Retinal pigment epithelial cell (primary cell): ENCODE data around the gene PAX3.
A peak's percentile ranks its signal among the peaks of the same experiment; 100 is the strongest.

Experiments used
- DNase-seq: peaks from one replicate; pipeline ENCODE4 v3.0.0-alpha.2; 2010; ENCODE audit warnings: low read depth
- H3K4me3 ChIP-seq: 2 replicates; pipeline ENCODE4 v1.5.1; 2011; ENCODE audit warnings: mild to moderate bottlenecking, low read length, control low read depth, moderate library complexity
- TF ChIP-seq, protein P1 (sequence below): conservative IDR thresholded peaks from 2 replicates; pipeline ENCODE4 v1.5.1; 2011; ENCODE audit warnings: low read depth, low read length, control low read depth, inconsistent platforms

PAX3 gene

GRCh38 chr2:222309766-222310165 is 11.0 kb upstream of the PAX3 start:
- H3K4me3 ChIP-seq = no peak overlapping the region
- TF ChIP-seq, protein P1, sequence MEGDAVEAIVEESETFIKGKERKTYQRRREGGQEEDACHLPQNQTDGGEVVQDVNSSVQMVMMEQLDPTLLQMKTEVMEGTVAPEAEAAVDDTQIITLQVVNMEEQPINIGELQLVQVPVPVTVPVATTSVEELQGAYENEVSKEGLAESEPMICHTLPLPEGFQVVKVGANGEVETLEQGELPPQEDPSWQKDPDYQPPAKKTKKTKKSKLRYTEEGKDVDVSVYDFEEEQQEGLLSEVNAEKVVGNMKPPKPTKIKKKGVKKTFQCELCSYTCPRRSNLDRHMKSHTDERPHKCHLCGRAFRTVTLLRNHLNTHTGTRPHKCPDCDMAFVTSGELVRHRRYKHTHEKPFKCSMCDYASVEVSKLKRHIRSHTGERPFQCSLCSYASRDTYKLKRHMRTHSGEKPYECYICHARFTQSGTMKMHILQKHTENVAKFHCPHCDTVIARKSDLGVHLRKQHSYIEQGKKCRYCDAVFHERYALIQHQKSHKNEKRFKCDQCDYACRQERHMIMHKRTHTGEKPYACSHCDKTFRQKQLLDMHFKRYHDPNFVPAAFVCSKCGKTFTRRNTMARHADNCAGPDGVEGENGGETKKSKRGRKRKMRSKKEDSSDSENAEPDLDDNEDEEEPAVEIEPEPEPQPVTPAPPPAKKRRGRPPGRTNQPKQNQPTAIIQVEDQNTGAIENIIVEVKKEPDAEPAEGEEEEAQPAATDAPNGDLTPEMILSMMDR = no peak
- no peak for DNase-seq

DNA sequence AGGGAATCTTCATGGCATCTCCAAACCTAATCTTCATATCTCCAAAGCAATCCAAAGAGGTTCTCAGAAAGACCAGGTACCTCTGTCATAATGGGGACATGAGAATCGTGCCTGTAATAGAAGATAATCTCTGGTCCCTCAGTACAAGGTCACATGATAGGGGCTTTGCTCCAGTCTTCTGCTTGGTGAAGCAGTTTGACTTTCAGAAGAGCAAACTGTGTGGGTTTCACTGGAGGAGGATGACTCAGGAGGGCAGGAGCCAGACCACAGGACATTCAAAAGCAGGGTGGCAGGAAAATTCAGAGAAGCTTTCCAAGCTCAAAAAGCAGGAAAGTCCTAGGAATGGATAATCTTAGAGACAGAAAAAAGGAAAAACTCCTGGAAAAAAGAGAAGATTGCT is 10.6 kb upstream of the PAX3 start:
- TF ChIP-seq, protein P1 = no peak
- DNase-seq = no peak
- H3K4me3 ChIP-seq = no peak overlapping the region

DNA sequence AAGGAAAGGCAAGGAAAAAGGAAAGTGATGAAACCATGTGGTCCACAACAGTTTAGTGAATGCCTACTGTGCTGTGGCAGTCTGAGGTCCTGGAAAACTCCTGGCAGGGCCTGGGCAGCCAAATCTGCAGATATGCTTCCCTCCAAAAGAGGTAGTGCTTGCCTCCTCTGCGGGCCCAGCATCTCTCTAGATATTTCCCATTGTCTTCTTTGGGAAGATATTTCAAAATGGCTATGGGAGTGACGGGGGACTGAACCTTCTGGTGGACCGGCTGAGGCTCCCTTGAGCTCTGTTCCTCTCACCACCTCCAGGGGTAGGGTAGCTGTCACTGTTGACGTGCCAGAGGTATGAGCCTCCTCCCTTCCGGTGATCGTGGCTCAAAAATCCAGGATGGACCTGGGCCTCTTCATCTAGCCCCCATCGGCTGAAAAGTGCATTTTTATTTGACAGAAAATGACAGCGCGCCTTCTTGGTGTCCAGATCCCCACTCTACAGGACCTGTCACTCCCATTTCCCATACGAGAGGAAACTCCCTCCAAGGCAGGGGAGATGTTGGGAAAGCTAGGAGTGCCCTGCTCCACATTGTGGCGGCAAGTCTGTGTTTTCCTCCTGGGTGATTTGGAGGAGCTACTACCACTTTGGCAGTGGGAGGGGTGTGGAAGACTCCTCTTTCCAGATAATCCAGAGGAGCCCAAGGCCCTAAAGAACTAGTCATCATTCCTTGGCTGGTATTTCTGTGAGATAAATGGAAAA is 9.4 kb upstream of the PAX3 start:
- TF ChIP-seq, protein P1 = no peak
- DNase-seq = no peak
- H3K4me3 ChIP-seq = no peak overlapping the region

GRCh38 chr2:222307143-222307756 is 8.5 kb upstream of the PAX3 start:
- no peak overlapping the region for H3K4me3 ChIP-seq
- TF ChIP-seq, protein P1 = no peak
- DNase-seq = no peak

DNA sequence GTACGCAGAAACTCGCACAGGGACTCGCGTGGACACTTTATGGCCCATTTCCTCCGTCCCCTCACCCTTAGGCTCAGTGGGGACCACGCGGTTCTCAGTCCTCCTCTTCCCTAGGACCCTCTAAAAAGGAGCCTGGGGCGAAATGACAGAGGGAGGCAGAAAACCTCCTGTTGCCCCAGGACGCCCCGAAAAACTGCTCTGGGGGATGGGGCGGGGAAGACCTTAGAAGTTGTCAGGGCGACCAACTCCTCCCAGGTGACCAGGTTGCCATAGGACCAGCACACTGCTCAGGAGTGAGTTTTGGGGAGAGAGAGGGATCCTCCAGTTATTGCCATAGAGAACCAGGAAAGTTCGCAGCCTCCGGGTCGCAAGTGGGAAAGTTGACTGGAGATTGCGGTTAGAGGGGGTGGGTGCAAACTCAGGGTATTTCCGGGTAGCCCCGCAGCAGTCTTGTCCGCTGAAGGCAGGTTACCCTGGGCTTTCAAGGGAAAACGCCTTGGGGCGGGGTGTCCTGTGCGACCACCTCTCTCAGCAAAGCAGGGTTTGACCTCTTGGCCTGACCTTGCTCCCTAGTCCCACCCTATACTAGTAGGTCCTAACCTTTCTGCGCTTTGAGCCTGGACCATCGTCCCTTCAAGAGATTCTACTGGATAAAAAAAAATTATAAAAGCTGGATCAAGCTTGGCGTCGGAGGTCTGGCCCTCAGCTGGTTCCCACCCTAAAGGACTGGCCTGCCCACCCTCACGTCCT is 7.8 kb upstream of the PAX3 start:
- TF ChIP-seq, protein P1 = no peak
- no peak for DNase-seq
- H3K4me3 ChIP-seq = no peak overlapping the region

- TF ChIP-seq, protein P1 = no peak
Observed at GRCh38 chr2:222305516-222306392, 7.0 kb upstream of the PAX3 start.

More at GRCh38 chr2:222305516-222306392, 7.0 kb upstream of the PAX3 start:
- peak overlapping the region; percentile 22 for H3K4me3 ChIP-seq
- no peak for DNase-seq
